Skeletal muscle satellite cell (primary cell): ENCODE measurements around the gene ZNF407.
A peak's percentile ranks its signal among the peaks of the same experiment; 100 is the strongest.

ENCODE experiments used
- H3K27me3 ChIP-seq: 2 replicates; pipeline ENCODE4 v1.7.0; 2013; ENCODE audit warnings: low read length; ENCODE audit not compliant: control insufficient read depth, insufficient read depth
- H3K36me3 ChIP-seq: 2 replicates; pipeline ENCODE4 v1.7.0; 2013; ENCODE audit warnings: mild to moderate bottlenecking, control low read depth, low read length; ENCODE audit not compliant: insufficient read depth
- H3K4me1 ChIP-seq: 2 replicates; pipeline ENCODE4 v1.7.0; 2013; ENCODE audit warnings: low read length; ENCODE audit not compliant: control insufficient read depth, insufficient read depth
- H3K4me2 ChIP-seq: 2 replicates; pipeline ENCODE4 v1.7.0; 2013; ENCODE audit warnings: mild to moderate bottlenecking, low read length
- H3K4me3 ChIP-seq: 2 replicates; pipeline ENCODE4 v1.7.0; 2013; ENCODE audit warnings: low read length
- H3K9ac ChIP-seq: 2 replicates; pipeline ENCODE4 v1.7.0; 2013; ENCODE audit warnings: mild to moderate bottlenecking, low read depth, low read length, moderate library complexity
- H3K9me3 ChIP-seq: replicated peaks from 2 replicates; pipeline ENCODE4 v1.7.0; 2013; ENCODE audit warnings: mild to moderate bottlenecking, control low read depth, low read length

The ZNF407 gene

DNA sequence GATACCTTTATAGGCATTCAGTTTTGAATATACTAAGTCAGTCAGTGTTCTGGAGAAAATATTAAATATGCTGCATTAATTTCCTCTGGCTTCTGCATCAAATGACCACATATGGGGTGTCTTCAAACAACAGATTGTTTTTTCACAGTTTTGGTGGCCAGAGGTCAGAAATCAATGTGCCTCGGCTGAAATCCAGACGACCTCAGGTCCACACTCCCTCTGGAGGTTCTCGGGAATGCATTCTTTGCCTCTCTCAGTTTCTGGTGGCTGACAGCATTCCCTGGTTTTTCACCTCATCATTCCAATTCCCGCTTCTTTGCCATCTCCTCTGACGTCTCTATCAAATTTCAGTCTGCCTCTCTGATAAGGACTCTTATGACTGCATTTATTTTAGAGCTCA, 142.3 kb downstream of the ZNF407 start:
- Histone ChIP-seq H3K27me3 (no peaks in the 10 kb centered on the region), H3K4me1 (no peaks in the 10 kb centered on the region), H3K4me2 (no peak overlapping the region), H3K9me3 (no peaks in the 10 kb centered on the region), H3K36me3 (no peaks in the 10 kb centered on the region), H3K4me3 (no peak overlapping the region), H3K9ac (no peak overlapping the region)

DNA sequence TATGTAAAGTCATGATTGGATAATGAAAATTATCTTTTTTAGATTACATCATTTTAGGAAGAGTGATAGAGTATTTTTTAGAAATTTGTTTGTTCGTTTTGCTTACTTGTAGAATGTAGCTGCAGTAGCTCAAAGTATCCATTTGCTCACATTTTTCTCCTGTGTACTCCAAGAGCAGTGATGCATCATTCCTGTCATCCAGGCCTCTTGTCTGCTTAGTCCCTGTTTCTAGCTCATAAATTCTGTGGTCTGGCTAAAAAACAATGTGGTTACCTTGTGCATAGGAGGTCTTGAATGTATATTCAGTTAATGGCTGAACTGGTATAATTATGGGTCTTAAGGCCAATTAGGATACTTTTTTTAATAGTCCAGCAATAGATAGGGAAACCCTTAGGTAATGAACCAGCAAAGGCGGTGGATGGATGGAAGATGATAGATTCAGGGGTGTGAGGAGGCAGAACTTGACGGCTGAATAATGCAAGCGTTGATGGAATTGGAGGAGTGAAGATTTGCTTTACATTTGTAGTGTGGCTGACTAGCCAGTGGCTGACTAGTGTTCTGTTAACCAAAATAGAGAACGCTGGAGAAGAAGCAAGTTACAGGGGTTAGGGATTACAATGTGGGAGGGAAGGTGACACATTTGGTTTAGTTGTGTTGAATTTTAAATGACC, 145.0 kb downstream of the ZNF407 start:
- Histone ChIP-seq H3K4me2 (no peak overlapping the region), H3K36me3 (no peaks in the 10 kb centered on the region), H3K9ac (no peak overlapping the region), H3K4me3 (no peak overlapping the region), H3K4me1 (peaks cover 13% of the 10 kb centered on the region), H3K27me3 (no peaks in the 10 kb centered on the region), H3K9me3 (no peaks in the 10 kb centered on the region)

DNA sequence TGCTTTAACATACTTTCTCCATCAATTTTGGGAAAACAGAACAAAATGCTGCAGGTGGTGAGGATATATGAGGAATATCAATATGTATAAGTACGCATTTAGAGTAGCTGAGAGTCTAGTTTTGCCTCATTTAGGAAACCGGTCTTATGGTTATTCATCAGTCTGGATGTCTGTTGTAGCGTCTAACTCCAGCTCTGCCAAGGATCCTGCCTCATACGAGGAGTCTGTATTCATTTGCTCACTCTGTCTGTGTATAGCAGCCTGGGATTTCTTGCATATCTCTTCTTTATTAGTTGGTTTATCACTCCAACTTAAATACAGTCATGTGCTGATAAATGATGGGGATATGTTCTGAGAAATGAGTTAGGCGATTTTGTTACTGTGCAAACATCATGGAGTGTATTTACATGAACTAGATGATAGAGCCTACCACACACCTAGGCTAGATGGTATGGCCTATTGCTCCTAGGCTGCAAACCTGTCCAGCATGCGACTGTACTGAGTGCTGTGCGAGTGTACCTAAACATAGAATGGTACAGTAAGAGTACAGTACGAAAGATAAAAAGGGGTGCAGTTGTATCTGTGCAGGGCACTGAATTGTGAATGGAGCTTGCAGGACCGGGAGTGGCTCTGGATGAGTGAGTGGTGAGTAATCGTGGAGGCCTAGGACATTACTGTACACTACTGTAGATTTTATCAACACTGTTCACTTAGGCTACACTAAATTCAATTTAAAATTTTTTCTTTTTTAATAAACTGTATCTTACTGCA, 148.1 kb downstream of the ZNF407 start:
- Histone ChIP-seq H3K4me3 (no peak overlapping the region), H3K27me3 (no peaks in the 10 kb centered on the region), H3K4me2 (peak overlapping the region; percentile 63), H3K9ac (no peak overlapping the region), H3K36me3 (no peaks in the 10 kb centered on the region), H3K9me3 (no peaks in the 10 kb centered on the region), H3K4me1 (peaks cover 13% of the 10 kb centered on the region)

- Histone ChIP-seq H3K9ac (no peak overlapping the region), H3K36me3 (no peaks in the 10 kb centered on the region), H3K4me1 (peaks cover 13% of the 10 kb centered on the region), H3K27me3 (no peaks in the 10 kb centered on the region), H3K4me3 (no peak overlapping the region), H3K4me2 (no peak overlapping the region), H3K9me3 (no peaks in the 10 kb centered on the region)
Measured at GRCh38 chr18:74748809-74749208, 151.1 kb downstream of the ZNF407 start.

DNA sequence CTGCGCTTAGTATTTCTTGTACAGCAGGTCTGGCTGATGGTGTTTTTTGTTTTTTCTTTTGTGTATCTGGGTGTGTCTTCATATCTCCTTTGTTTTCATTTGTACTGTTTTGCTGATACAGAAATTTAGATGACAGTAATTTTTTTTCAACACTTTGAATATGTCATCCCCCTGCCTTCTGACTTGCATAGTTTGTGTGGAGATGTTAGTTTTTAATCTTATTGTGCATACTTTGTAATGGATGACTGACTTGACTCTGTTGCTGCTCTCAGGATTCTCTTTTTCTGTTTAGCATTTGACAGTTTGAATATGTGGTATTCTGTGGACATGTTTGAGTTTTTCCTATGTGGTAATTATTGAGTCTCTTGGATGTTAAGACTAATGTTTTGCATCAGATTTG, 161.3 kb downstream of the ZNF407 start:
- no peak overlapping the region for H3K4me3 ChIP-seq
- H3K4me1 ChIP-seq: no peaks in the 10 kb centered on the region
- no peaks in the 10 kb centered on the region for H3K27me3 ChIP-seq
- H3K36me3 ChIP-seq: no peaks in the 10 kb centered on the region
- H3K9me3 ChIP-seq: no peaks in the 10 kb centered on the region
- no peak overlapping the region for H3K4me2 ChIP-seq
- H3K9ac ChIP-seq: no peak overlapping the region

- H3K4me2 ChIP-seq: no peak overlapping the region
- no peak overlapping the region for H3K4me3 ChIP-seq
- no peaks in the 10 kb centered on the region for H3K9me3 ChIP-seq
- no peaks in the 10 kb centered on the region for H3K4me1 ChIP-seq
- H3K36me3 ChIP-seq: no peaks in the 10 kb centered on the region
- H3K27me3 ChIP-seq: no peaks in the 10 kb centered on the region
- H3K9ac ChIP-seq: no peak overlapping the region
Measured at GRCh38 chr18:74760026-74760425, 162.4 kb downstream of the ZNF407 start.

DNA sequence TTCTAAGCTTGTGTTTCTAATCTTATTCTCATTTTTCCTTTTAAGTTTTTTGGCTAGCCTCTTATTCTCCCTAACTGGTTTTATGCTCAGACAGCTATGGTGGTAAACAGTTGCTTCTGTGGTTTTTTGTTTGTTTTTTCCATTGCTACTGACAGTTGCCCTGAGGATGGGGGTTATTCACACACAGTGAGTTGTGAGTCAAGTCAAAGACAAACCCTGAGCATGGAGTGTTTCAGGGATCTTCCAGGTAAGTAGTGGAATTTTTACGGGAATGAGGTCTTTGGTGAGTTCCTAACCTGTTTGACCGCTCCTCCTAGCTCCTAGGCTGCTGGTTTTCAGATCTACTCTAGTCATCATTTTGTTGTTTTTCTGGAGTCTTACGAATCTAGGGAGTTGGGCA, 162.8 kb downstream of the ZNF407 start:
- H3K4me1 ChIP-seq: no peaks in the 10 kb centered on the region
- H3K27me3 ChIP-seq: no peaks in the 10 kb centered on the region
- no peaks in the 10 kb centered on the region for H3K9me3 ChIP-seq
- H3K4me3 ChIP-seq: no peak overlapping the region
- H3K9ac ChIP-seq: no peak overlapping the region
- H3K4me2 ChIP-seq: no peak overlapping the region
- H3K36me3 ChIP-seq: no peaks in the 10 kb centered on the region

DNA sequence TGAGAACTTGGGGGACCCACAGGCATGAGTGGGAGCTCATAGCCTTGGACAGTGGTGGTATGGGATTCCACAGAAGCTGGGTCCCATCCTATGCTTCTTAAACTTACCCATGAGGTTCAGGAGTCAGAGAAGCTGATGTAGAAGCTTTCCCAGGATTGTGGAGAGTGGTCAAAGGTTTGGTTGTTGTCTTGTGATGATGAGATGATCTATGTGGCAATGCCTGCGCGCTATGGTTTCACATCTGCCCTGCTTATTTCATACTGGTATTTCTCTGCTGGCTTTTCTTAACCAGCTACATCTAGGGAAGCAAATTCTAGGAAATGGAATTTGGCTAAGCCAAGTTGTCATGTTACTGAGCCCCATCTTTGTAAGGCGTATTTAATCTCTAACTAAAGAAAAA, 168.6 kb downstream of the ZNF407 start:
- Histone ChIP-seq H3K4me1 (no peaks in the 10 kb centered on the region), H3K4me3 (no peak overlapping the region), H3K4me2 (no peak overlapping the region), H3K27me3 (no peaks in the 10 kb centered on the region), H3K36me3 (no peaks in the 10 kb centered on the region), H3K9ac (no peak overlapping the region), H3K9me3 (no peaks in the 10 kb centered on the region)

- Histone ChIP-seq H3K4me1 (no peaks in the 10 kb centered on the region), H3K36me3 (no peaks in the 10 kb centered on the region), H3K4me3 (no peak overlapping the region), H3K9me3 (no peaks in the 10 kb centered on the region), H3K4me2 (no peak overlapping the region), H3K27me3 (no peaks in the 10 kb centered on the region), H3K9ac (no peak overlapping the region)
Measured at GRCh38 chr18:74768096-74768495, 170.4 kb downstream of the ZNF407 start.

GRCh38 chr18:74773171-74773624, 175.5 kb downstream of the ZNF407 start:
- Histone ChIP-seq H3K36me3 (no peaks in the 10 kb centered on the region), H3K4me1 (peaks cover 19% of the 10 kb centered on the region), H3K4me3 (no peak overlapping the region), H3K27me3 (no peaks in the 10 kb centered on the region), H3K4me2 (no peak overlapping the region), H3K9me3 (no peaks in the 10 kb centered on the region), H3K9ac (no peak overlapping the region)

GRCh38 chr18:74774486-74774885, 176.8 kb downstream of the ZNF407 start:
- no peak overlapping the region for H3K4me3 ChIP-seq
- H3K9me3 ChIP-seq: no peaks in the 10 kb centered on the region
- no peaks in the 10 kb centered on the region for H3K36me3 ChIP-seq
- H3K4me2 ChIP-seq: no peak overlapping the region
- peaks cover 19% of the 10 kb centered on the region for H3K4me1 ChIP-seq
- no peak overlapping the region for H3K9ac ChIP-seq
- H3K27me3 ChIP-seq: no peaks in the 10 kb centered on the region

GRCh38 chr18:74775239-74775638, 177.6 kb downstream of the ZNF407 start:
- Histone ChIP-seq H3K9me3 (no peaks in the 10 kb centered on the region), H3K4me1 (peaks cover 19% of the 10 kb centered on the region), H3K9ac (peak overlapping the region; percentile 36), H3K4me2 (no peak overlapping the region), H3K4me3 (no peak overlapping the region), H3K36me3 (no peaks in the 10 kb centered on the region), H3K27me3 (no peaks in the 10 kb centered on the region)
